Measurements from ENCODE around the gene CNN2.

Gene CNN2

DNA sequence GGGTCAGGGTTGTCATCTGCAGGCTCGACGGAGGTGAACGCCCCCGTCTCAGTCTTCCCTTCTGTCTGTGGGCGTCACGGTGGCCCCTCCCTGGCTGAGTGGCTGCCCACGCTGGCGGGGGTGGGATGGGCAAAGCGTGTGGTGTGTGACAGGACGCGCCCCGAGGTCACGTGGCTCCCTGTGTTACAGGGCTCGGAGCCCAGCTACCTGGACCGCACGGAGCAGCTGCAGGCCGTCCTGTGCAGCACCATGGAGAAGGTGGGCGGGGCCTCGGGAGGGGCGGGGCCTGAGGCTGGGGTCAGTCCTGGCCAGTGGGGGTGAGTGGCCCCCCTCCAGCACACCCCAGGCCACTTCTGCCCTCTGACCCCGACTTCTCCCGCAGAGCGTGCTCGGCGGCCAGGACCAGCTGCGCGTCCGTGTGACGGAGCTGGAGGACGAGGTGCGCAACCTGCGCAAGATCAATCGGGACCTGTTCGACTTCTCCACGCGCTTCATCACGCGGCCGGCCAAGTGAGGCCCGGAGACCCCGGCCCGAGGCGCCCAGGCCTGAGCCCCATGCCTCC lies 32.5 kb upstream of the CNN2 start:
- in situ Hi-C loops (cut with HindIII; ENCODE audit: low pct_ligation_motif_present, low pct_unique_long_range_greater_than_20kb, low sequenced_read_pairs) = no loop called here
- no peak for DNase-seq

DNA sequence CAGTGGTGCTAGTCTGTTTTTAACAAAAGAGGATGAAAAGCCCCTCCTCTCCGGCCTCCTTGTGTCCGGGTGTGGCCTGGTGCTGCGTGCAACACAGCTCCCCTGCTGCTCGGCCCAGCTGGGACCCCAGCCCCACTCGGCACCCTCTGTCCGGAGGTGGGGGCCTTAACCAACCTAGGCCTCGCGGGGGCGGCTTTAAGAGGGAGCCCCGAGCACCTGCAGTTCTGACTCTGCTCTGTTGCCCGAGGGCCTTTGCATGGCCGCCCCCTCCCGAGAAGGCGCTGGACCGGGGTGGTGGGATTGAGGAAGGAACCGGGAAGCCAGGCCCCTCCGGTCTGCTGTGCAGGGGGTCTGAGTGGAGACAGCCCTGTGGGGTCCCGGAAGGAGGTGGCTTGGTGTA lies 31.9 kb upstream of the CNN2 start:
- in situ Hi-C loops (cut with HindIII; ENCODE audit: low pct_ligation_motif_present, low pct_unique_long_range_greater_than_20kb, low sequenced_read_pairs) = no loop called here
- DNase-seq = no peak

DNA sequence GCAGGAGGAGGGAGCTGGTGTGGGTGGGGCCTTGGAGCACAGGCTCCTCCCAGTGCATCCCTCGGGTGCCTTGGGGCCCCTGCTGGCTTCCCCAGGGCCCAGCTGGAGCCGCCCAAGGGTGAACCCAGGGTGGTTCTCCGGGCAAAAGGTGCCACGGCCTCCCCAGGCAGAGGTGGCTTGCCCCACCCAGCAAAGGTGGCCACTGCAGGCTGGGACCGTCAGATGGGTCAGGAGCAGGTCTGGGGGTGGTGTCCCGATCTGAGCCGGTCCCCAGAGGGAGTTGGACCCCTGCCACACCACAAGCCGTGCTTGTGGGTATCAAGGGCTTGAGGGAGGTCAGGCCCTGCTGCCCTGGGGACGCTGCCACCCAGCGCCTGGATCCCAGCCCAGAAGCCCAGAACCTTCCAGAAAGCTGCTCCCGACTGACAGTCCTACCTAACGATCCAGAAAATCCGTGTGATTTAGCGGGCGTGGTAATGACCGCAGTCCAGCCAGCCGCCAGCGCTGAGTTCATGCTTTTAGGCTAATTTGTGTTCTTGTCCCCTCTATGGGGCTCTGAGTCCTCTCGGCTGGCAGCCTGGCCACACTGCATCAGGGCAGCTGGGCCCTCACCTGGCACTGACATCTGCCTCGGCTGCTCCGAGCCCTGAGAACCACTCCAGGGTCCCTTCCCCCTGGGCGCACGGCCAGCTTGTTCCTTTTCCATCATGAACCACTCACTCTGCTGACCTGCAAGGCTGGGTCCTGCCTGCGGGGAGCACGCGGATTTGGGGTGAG lies 31.2 kb upstream of the CNN2 start:
- peak; percentile 86 for DNase-seq
- in situ Hi-C loops (cut with HindIII; ENCODE audit: low pct_ligation_motif_present, low pct_unique_long_range_greater_than_20kb, low sequenced_read_pairs) = no loop called here

DNA sequence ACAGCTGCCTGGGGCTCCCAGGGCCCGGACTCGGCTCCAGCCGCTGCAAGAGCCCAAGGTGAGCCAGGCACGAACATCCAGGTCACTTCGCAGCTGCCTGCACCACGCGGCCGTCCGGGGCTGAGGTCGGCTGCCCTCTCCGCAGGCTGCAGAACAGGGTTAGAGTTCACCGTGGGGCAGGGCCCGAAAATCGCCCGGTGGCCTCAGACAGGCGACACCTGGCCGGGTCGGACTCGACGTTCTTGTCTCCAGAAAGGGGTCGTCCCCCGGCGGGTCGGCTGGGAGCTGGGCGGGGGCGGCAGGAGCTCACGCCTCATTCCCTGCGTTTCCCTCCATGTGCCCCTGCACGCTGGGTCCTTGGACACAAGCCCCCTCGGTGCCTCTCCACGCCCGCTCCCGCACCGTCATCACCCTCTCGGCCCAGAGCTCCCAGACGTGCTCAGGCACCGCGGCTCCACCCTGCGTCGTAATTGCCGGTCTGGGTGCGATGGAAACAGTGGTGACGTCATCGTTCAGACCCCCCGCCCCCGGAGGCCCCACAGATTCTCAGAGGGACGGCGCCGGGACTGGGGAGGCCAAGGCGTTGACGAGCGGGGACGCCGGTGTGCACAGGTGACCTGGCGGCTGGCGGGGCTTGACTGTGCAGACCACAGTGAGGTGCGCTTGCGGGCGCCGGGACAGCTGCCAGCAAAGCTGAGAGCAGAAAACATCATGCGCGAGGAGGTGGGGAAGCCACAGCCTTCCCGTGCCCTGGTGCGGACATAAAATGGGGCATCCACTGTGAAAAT lies 30.2 kb upstream of the CNN2 start:
- DNase-seq = no peak

DNA sequence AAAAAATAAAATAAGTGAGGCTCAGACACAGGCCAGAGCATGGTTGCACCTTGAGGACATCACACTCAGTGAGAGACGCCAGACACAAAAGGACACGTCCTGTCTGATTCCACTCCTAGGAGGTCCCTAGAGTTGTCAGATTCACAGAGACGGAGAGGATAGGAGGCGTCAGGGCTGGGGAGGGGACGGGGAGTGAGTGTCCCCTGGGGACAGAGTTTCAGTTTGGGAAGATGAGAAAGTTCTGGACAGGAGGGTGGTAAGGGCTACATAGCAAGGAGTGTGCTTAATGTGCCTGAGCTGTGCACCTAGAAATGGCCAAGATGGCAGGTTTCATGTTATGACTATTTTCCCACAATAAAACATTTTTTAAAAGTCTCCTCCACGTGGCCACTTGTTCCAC lies 28.3 kb upstream of the CNN2 start:
- DNase-seq = no peak
- in situ Hi-C loops (cut with HindIII; ENCODE audit: low pct_ligation_motif_present, low pct_unique_long_range_greater_than_20kb, low sequenced_read_pairs) = no loop called here

More for the DNA sequence above, 30.2 kb upstream of the CNN2 start:
- in situ Hi-C loops (cut with HindIII; ENCODE audit: low pct_ligation_motif_present, low pct_unique_long_range_greater_than_20kb, low sequenced_read_pairs) = no loop called here

DNA sequence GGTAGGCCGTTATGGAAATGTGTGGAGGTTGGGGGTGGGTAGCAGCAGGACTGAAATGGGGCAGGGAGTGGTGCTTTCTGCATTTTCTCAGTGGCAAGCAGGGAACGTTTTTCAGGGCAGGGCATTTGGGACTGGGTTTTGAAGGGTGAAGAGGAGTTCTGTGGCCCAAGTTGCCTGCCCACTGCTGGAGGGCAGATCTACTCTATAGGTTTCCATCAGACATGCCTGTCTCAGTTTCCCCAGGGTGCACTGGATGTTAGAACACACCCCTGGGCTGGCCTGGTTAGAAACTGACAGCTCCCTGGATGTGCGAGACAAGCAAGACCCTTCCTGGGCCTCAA lies 27.1 kb upstream of the CNN2 start:
- DNase-seq = no peak
- in situ Hi-C loops (cut with HindIII; ENCODE audit: low pct_ligation_motif_present, low pct_unique_long_range_greater_than_20kb, low sequenced_read_pairs) = no loop called here

DNA sequence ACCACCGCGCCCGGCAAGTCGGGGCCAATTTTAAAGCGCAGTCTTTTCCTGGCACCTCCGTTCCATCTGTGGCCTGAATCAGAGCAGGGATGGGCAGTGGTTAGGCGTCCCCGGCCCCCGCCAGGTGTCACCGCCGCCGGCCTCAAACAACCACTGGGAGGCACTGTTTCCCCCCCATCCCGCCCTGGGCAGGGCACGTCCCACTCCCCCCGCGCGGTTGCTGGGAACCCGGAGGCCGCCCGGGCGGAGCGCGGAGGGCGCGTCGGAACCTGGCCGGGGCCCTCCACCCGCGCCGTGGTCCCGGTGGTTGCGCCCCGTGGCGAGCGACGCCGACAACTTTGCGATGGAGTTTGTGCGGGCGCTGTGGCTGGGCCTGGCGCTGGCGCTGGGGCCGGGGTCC lies 26.3 kb upstream of the CNN2 start, which contains the start of gene GRIN3B:
Gene GRIN3B, plus strand, starts transcription at position 325 of the 400 bp plus-strand sequence. Its CDS starts 19 bp downstream, at position 344.
- DNase-seq = peak; percentile 60
- in situ Hi-C loops (cut with HindIII; ENCODE audit: low pct_ligation_motif_present, low pct_unique_long_range_greater_than_20kb, low sequenced_read_pairs) = no loop called here

DNA sequence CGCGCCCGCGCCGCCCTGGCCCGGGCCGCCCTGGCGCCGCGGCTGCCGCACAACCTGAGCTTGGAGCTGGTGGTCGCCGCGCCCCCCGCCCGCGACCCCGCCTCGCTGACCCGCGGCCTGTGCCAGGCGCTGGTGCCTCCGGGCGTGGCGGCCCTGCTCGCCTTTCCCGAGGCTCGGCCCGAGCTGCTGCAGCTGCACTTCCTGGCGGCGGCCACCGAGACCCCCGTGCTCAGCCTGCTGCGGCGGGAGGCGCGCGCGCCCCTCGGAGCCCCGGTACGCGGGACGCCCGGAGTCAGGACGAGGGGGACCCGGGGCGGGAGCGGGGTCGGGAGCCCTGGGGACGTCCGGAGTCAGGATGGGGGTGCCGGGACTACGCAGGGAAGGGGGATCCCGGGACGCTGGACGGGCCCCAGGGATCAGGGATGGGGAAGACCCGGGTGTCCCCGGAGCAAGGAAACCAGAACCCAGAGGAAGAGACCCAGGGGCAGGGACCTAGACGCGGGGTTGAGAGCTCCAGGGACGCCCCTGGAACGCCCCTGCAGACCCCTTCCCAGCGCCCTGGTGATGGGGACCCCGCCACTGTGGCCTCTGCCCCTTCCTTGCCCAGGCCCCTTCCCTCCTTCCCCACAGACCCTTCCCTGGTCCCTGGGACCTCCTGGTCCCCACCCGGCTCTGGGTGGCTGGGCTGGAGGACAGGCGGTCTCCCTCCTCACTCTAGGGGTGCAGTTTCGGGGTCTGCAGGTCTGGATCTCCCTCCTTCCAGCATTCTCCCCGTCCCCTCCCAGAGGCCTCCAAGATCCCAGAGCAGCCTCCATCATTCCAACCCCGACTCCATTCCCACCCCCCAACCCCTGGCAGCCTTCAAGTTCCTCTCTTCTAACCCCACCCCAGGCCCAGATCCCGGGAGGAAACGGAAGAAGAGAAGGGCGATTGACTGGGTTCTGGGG lies 25.5 kb upstream of the CNN2 start:
- DNase-seq = no peak
- in situ Hi-C loops (cut with HindIII; ENCODE audit: low pct_ligation_motif_present, low pct_unique_long_range_greater_than_20kb, low sequenced_read_pairs) = no loop called here

DNA sequence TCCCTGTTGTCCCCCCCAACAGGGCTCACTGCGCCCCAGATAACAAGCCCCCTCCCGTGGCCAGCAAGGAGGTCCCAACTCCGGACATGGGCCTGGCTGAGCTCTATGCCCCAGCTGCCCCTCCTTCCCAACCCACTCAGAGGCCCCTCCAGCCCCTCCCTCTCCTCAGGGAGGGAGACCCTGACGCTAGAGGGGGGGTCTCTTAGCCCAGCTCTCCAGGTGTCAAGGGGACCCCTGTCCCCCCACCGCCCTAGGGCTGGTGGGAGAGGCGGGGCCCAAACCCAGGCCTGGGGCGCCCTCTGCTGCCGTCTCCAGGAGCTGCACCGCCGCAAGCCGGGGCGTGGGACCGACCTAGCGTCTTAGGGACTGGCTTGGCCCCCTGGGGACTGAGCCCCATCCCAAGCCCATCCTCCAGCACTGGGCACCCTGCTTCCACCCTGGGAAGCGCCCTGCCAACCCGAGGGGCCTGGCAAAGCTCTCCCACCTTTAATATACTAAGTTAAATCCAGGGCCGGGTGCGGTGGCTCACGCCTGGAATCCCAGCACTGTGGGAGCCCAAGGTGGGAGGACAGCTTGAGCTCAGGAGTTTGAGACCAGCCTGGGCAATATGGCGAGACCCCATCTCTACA lies 24.8 kb upstream of the CNN2 start:
- peak; percentile 31 for DNase-seq

DNA sequence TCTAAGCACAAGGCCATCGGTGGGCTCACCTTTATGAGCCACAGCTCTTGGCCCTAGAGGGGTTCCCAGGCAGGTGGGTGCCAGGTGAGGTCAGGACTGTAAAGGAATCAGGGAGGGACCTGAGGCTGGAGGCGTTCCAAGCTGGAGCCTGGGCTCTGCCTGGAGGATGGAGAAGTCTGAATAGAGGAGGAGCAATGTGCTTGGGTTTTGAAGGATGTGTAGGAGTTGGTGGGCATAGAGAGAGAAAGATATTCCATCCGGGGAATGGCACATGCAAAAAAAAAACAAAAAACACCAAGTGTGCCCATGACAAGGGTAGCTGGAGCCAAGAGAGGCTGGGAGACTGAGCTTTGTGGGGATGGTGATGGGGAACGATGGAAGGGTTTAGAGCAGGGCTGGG lies 23.8 kb upstream of the CNN2 start:
- DNase-seq = no peak
- in situ Hi-C loops (cut with HindIII; ENCODE audit: low pct_ligation_motif_present, low pct_unique_long_range_greater_than_20kb, low sequenced_read_pairs) = no loop called here

More for the DNA sequence above, 24.8 kb upstream of the CNN2 start:
- in situ Hi-C loops (cut with HindIII; ENCODE audit: low pct_ligation_motif_present, low pct_unique_long_range_greater_than_20kb, low sequenced_read_pairs) = no loop called here

DNA sequence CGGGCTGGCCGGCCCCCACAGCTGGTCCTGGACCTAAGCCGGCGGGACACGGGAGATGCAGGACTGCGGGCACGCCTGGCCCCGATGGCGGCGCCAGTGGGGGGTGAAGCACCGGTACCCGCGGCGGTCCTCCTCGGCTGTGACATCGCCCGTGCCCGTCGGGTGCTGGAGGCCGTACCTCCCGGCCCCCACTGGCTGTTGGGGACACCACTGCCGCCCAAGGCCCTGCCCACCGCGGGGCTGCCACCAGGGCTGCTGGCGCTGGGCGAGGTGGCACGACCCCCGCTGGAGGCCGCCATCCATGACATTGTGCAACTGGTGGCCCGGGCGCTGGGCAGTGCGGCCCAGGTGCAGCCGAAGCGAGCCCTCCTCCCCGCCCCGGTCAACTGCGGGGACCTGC lies 23.1 kb upstream of the CNN2 start:
- DNase-seq = no peak
- in situ Hi-C loops (cut with HindIII; ENCODE audit: low pct_ligation_motif_present, low pct_unique_long_range_greater_than_20kb, low sequenced_read_pairs) = no loop called here

DNA sequence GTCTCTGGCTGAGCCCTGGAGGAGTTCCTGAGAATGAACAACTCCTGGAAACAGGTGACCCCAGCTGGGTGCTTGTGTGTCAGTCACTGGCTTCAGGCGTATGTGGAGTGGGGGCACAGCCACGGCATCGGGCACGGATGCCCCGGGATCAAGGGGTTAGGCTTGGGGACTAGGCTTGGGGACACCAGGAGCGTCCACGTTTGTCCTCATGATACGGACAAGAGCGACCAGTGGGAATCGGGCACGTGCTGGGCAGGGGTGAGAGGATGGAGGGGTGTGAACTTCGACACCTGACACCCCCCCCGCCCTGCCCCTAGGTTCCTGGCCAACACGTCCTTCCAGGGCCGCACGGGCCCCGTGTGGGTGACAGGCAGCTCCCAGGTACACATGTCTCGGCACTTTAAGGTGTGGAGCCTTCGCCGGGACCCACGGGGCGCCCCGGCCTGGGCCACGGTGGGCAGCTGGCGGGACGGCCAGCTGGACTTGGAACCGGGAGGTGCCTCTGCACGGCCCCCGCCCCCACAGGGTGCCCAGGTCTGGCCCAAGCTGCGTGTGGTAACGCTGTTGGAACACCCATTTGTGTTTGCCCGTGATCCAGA lies 22.1 kb upstream of the CNN2 start:
- in situ Hi-C loops (cut with HindIII; ENCODE audit: low pct_ligation_motif_present, low pct_unique_long_range_greater_than_20kb, low sequenced_read_pairs) = no loop called here
- no peak for DNase-seq

DNA sequence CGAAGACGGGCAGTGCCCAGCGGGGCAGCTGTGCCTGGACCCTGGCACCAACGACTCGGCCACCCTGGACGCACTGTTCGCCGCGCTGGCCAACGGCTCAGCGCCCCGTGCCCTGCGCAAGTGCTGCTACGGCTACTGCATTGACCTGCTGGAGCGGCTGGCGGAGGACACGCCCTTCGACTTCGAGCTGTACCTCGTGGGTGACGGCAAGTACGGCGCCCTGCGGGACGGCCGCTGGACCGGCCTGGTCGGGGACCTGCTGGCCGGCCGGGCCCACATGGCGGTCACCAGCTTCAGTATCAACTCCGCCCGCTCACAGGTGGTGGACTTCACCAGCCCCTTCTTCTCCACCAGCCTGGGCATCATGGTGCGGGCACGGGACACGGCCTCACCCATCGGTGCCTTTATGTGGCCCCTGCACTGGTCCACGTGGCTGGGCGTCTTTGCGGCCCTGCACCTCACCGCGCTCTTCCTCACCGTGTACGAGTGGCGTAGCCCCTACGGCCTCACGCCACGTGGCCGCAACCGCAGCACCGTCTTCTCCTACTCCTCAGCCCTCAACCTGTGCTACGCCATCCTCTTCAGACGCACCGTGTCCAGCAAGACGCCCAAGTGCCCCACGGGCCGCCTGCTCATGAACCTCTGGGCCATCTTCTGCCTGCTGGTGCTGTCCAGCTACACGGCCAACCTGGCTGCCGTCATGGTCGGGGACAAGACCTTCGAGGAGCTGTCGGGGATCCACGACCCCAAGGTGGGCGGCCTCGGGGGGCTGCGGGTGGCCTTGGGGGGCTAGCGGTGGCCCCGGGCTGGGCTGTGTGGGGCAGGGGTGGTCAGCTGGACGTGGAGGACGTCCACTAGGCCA lies 21.4 kb upstream of the CNN2 start:
- in situ Hi-C loops (cut with HindIII; ENCODE audit: low pct_ligation_motif_present, low pct_unique_long_range_greater_than_20kb, low sequenced_read_pairs) = no loop called here

DNA sequence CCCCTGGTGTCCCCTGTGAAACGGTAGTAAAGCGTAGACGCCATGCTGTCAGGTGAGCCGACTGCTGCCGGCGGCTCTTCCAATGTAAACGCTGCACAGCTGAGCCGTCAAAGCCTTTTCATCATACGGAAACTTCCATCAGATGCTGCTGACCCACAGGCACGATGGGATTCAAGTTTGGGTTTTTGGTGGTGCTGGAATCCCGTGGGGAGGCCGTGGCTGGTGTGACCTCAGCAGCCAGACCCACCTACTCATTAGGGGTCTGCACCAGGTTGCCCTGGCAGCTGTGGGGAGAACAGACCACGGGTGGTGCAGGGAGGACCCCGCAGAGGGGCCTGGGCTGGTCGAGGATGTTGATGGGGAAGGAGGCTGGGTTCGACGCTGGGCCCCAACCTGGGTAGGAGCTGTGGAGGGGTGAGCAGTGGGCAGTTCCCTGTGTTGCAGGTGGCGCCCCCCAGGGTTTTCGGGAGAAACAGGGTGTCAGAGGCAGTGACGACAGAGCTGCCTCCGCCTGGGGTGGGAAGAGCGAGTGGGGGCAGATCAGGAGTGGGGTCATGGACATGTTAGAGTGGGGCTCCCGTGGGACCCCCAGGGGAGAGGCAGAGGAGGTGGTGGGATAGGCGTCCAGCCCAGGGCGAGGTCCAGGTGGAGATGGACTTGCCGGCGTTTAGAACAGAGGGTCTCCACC lies 19.6 kb upstream of the CNN2 start:
- DNase-seq = no peak
- in situ Hi-C loops (cut with HindIII; ENCODE audit: low pct_ligation_motif_present, low pct_unique_long_range_greater_than_20kb, low sequenced_read_pairs) = no loop called here

More for the DNA sequence above, 21.4 kb upstream of the CNN2 start:
- DNase-seq = no peak

DNA sequence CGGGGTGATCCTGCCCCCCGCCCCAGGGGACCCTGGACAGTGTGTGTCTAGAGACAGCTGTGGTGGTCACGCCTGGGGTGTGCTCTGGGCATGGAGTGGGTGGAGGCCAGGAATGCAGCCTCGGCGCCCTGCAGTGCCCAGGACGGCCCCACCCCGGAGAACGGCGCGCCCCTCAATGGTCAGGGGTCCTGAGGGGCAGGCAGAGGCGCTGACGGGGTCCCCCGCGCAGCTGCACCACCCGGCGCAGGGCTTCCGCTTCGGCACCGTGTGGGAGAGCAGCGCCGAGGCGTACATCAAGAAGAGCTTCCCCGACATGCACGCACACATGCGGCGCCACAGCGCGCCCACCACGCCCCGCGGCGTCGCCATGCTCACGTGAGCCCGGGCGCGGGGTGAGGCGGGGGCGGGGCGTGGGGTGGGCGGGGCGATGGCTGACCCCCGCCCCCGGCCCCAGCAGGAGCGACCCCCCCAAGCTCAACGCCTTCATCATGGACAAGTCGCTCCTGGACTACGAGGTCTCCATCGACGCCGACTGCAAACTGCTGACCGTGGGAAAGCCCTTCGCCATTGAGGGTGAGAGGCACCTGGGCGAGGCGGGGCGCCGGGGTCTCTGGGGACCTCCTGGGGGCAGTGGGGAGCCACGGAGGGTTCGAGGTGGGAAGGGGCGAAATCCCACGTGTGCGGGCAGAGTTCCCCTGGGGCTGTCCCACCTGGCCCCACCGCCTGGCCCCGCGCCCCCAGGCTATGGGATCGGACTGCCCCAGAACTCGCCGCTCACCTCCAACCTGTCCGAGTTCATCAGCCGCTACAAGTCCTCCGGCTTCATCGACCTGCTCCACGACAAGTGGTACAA lies 18.8 kb upstream of the CNN2 start:
- in situ Hi-C loops (cut with HindIII; ENCODE audit: low pct_ligation_motif_present, low pct_unique_long_range_greater_than_20kb, low sequenced_read_pairs) = no loop called here
- no peak for DNase-seq

All from ACHN (cell line).